GM12878 (cell line): Measurements from ENCODE around the gene JTB. TPM values are rescaled to one million over a fixed set of nuclear protein-coding genes. Genes with fewer than 3 reads are reported as not detected.
A peak's percentile ranks its signal among the peaks of the same experiment; 100 is the strongest.

Experiments
- ATF7 ChIP-seq: fragments of 450-650 bp; IDR thresholded peaks from 2 replicates; pipeline ENCODE4 v1.6.1; 2016; ENCODE audit warnings: low read depth, mild to moderate bottlenecking
- BCL3 ChIP-seq: IDR thresholded peaks from 2 replicates; pipeline ENCODE4 v1.6.1; 2011; ENCODE audit warnings: borderline replicate concordance, low read depth, mild to moderate bottlenecking, moderate library complexity, low read length; ENCODE audit not compliant: insufficient read depth, poor library complexity, severe bottlenecking
- BHLHE40 ChIP-seq, 2 experiments: fragments of 450-650 bp in 1 of 2; IDR thresholded peaks; 2 replicates each; pipeline ENCODE4 v1.6.1; 2011 to 2017; ENCODE audit warnings: low read depth in 2 of 2, borderline replicate concordance in 1 of 2, improper control_type of control experiment in 1 of 2, low read length in 1 of 2, mild to moderate bottlenecking in 1 of 2
- CBX5 ChIP-seq: sonication (generic); IDR thresholded peaks from 2 replicates; pipeline ENCODE4 v1.6.1; 2016; ENCODE audit warnings: low read depth, moderate library complexity, mild to moderate bottlenecking, inconsistent platforms
- ETV6 ChIP-seq, 2 experiments: fragments of 450-650 bp in 1 of 2; IDR thresholded peaks in 1 of 2; conservative IDR thresholded peaks in 1 of 2; 2 replicates each; pipeline ENCODE4 v1.6.1; 2014; ENCODE audit warnings: antibody characterized with exemption in 1 of 2, borderline replicate concordance in 1 of 2, low read depth in 1 of 2, mild to moderate bottlenecking in 1 of 2, moderate library complexity in 1 of 2
- KAT2A ChIP-seq: conservative IDR thresholded peaks from 2 replicates; pipeline ENCODE4 v1.6.1; 2011; ENCODE audit warnings: low read depth, low read length; ENCODE audit not compliant: control insufficient read depth
- MTA3 ChIP-seq: IDR thresholded peaks from 2 replicates; pipeline ENCODE4 v1.6.1; 2012; ENCODE audit warnings: low read length, inconsistent platforms, borderline replicate concordance
- MXI1 ChIP-seq: fragments of 150-350 bp; IDR thresholded peaks from 2 replicates; pipeline ENCODE4 v1.6.1; 2011; ENCODE audit warnings: low read depth, mild to moderate bottlenecking, inconsistent platforms, low read length, improper control_type of control experiment
- POLR2A ChIP-seq: IDR thresholded peaks from 2 replicates; pipeline ENCODE4 v1.6.1; 2011; ENCODE audit warnings: low read depth, mild to moderate bottlenecking, low read length
- SIN3A ChIP-seq: IDR thresholded peaks from 2 replicates; pipeline ENCODE4 v1.6.1; 2012; ENCODE audit warnings: low read depth, low read length, improper control_type of control experiment
- SMAD5 ChIP-seq: IDR thresholded peaks from 2 replicates; pipeline ENCODE4 v1.6.1; 2016; ENCODE audit warnings: antibody characterized with exemption, low read depth
- ZBTB40 ChIP-seq: fragments of 450-650 bp; IDR thresholded peaks from 2 replicates; pipeline ENCODE4 v1.6.1; 2016; ENCODE audit warnings: mild to moderate bottlenecking, moderate library complexity, borderline replicate concordance
- ZNF274 ChIP-seq: IDR thresholded peaks from one replicate; pipeline ENCODE4 v1.8.0; 2011; ENCODE audit not compliant: insufficient read length, insufficient read depth
- ZNF384 ChIP-seq: IDR thresholded peaks from 2 replicates; pipeline ENCODE4 v1.6.1; 2012; ENCODE audit warnings: low read depth, mild to moderate bottlenecking, low read length, improper control_type of control experiment, borderline replicate concordance
- ZZZ3 ChIP-seq: IDR thresholded peaks from 2 replicates; pipeline ENCODE4 v1.6.1; 2011; ENCODE audit warnings: low read depth; ENCODE audit not compliant: control insufficient read depth, insufficient read length
- polyA plus RNA-seq, 11 experiments: library from polyadenylated mRNA; depleted of rRNA in 4 of 11; unstranded in 6 of 11; stranded (reverse) in 5 of 11; fragments of >200 nt; fragmentation: Nextera tagmentation in 4 of 11; fragmentation: Illumina TruSeq in 1 of 11; extraction: Ambion mirVana in 4 of 11; extraction: Trizol in 1 of 11; gene quantifications; 1 replicate in 1 of 11; 2 replicates in 10 of 11; pipeline versions ENCODE4 v1.2.1 to v1.2.3, GENCODE V29; 2011 to 2016; ENCODE audit warnings: inconsistent platforms in 2 of 11, missing spikeins in 2 of 11, low read depth in 1 of 11
- total RNA-seq, 4 experiments: library from RNA; depleted of rRNA in 3 of 4; stranded (reverse); fragments of >200 nt in 3 of 4; fragmentation: Illumina TruSeq in 1 of 4; extraction: Trizol in 1 of 4; gene quantifications; 2 replicates each; pipeline versions ENCODE4 v1.2.1 to v1.2.3, GENCODE V29; 2013 to 2021

JTB gene
- total and polyA plus RNA-seq, 10 of the 15 experiments (the other 5 are each of a cell fraction or from before 2014, with no cell fraction given): 25.0 to 298 (median 155) TPM

GRCh38 chr1:153962088-153963029, 15.1 kb downstream of the JTB start (continued):
- TF ChIP-seq BHLHE40 (IDR thresholded peaks at IDR 0.05; ENCODE audit: borderline replicate concordance in 1 of 2, low read depth in 2 of 2, low read length in 1 of 2) (peak; percentile 97), ZZZ3 (no peak), CBX5 (no peak), MTA3 (no peak), MXI1 (no peak), POLR2A (no peak), ETV6 (conservative IDR thresholded peaks at IDR 0.05 in 1 of 2, IDR thresholded peaks at IDR 0.05 in 1 of 2; ENCODE audit: borderline replicate concordance in 1 of 2, low read depth in 1 of 2) (no peak), KAT2A (no peak), ZBTB40 (no peak), ATF7 (0 out of 2 replicates have a peak, but pooled peaks have one; percentile 9), ZNF274 (no peak), SMAD5 (no peak), BCL3 (no peak), ZNF384 (no peak), SIN3A (peak; percentile 58; the same call in 1 of the 2 replicates)
- TF ChIP-seq, all 136 proteins: peak for 12
